ENCODE data around the gene HTR1D.

HTR1D gene

DNA sequence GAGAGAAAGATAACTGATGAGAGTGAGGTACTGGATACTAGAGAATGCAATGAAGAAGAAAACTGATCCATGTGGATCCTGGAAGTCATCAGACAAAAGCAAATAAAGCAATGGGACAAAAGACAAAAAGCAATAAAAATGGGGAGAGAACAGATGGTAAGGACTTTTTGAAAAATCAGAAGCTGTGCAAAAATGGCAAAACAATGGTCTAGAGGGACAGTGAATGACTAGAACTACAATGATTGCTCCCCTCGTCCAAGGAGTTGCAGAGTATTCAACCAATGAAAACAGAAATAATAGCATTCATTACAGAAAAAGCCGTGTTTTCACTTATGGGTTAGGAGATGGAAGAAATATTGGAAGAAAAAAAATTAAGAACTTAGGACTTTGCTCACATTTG, 67.2 kb downstream of the HTR1D start:
- DNase-seq = no peak

DNA sequence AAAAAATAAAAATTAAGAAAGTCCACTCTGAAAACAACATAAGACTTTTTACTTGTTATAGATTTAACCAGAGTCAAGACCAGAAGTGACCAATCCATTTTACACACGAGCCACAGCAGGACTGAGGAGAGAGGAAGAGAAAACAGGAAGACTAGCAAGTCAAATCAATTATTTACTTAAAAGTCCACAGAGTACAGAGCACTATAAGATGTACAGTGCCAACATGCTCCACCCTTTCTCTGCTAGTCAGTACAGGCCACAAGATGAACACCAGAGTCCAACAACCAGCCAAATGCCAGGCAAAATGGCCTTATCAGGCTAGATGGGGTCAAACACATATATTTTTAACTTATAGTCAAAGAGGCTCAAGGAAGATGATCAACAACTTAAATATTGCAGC, 68.2 kb downstream of the HTR1D start:
- no peak for DNase-seq

DNA sequence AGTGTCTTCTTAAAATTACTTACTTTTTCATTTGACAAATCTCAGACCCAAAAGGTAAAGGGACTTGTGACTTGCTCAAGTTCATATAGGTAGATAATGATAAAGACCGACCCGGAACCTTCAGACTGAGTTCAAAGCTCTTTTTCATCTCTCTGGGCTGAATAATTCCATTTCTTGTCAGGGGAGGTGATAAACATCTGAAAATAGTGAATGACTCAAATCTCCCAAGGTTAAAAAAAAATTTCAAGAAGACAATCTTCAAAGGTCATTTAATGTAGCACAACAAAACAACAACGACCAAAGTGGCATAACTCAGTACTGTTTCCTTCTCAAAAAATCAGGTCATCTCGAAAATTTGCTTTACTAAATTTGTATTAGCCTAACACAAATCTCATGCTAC, 69.2 kb downstream of the HTR1D start:
- no peak for DNase-seq

Data from COR-L47 (cell line).